GM21576 (cell line): ENCODE measurements around the gene PTPRD.

ENCODE experiments used
- ATAC-seq: cut with Tn5 transposase; IDR thresholded peaks from one replicate; pipeline ENCODE4 v1.9.1; 2021; ENCODE audit warnings: mild to moderate bottlenecking, moderate library complexity; ENCODE audit not compliant: unreplicated experiment

The PTPRD gene

GRCh38 chr9:8673830-8674229, 1939.0 kb downstream of the PTPRD start:
- ATAC-seq: no peak

- ATAC-seq: no peak
These were observed 1942.1 kb downstream of the PTPRD start for GRCh38 chr9:8670751-8671150.

GRCh38 chr9:8668751-8669150, 1944.1 kb downstream of the PTPRD start:
- ATAC-seq: no peak

- ATAC-seq: no peak
These were observed 1944.6 kb downstream of the PTPRD start for GRCh38 chr9:8668231-8668630.

- ATAC-seq: no peak
These were observed 1946.7 kb downstream of the PTPRD start for GRCh38 chr9:8666060-8666459.

- ATAC-seq: no peak
These were observed 1952.4 kb downstream of the PTPRD start for GRCh38 chr9:8660383-8660782.

- ATAC-seq: no peak
These were observed 1953.7 kb downstream of the PTPRD start for GRCh38 chr9:8659108-8659507.

- ATAC-seq: no peak
These were observed 1957.7 kb downstream of the PTPRD start for GRCh38 chr9:8655071-8655470.

GRCh38 chr9:8653855-8654254, 1958.9 kb downstream of the PTPRD start:
- no peak for ATAC-seq

- no peak for ATAC-seq
These were observed 1959.7 kb downstream of the PTPRD start for GRCh38 chr9:8653111-8653510.

- no peak for ATAC-seq
These were observed 1960.5 kb downstream of the PTPRD start for GRCh38 chr9:8652255-8652654.

GRCh38 chr9:8651846-8652215, 1961.0 kb downstream of the PTPRD start:
- ATAC-seq: no peak

- no peak for ATAC-seq
These were observed 1961.5 kb downstream of the PTPRD start for GRCh38 chr9:8651070-8651845.

- no peak for ATAC-seq
These were observed 1963.0 kb downstream of the PTPRD start for GRCh38 chr9:8649807-8650206.

- no peak for ATAC-seq
These were observed 1963.6 kb downstream of the PTPRD start for GRCh38 chr9:8649160-8649559.

- no peak for ATAC-seq
These were observed 1964.4 kb downstream of the PTPRD start for GRCh38 chr9:8648271-8648845.

GRCh38 chr9:8647824-8648223, 1965.0 kb downstream of the PTPRD start:
- ATAC-seq: no peak

- no peak for ATAC-seq
These were observed 1968.2 kb downstream of the PTPRD start for GRCh38 chr9:8644571-8644970.

GRCh38 chr9:8643896-8644295, 1968.9 kb downstream of the PTPRD start:
- no peak for ATAC-seq

GRCh38 chr9:8643464-8643863, 1969.3 kb downstream of the PTPRD start:
- no peak for ATAC-seq

- ATAC-seq: no peak
These were observed 1972.0 kb downstream of the PTPRD start for GRCh38 chr9:8640761-8641160.

- no peak for ATAC-seq
These were observed 1975.2 kb downstream of the PTPRD start for GRCh38 chr9:8637626-8638025.

GRCh38 chr9:8633784-8634183, 1979.0 kb downstream of the PTPRD start:
- ATAC-seq: no peak
